GM12892 (cell line): ENCODE measurements around the gene IQCE.

Experiments
- DNase-seq: peaks from one replicate; pipeline ENCODE4 v3.0.0; 2011; ENCODE audit not compliant: insufficient read length
- FAIRE-seq: peaks from 2 replicates; lab custom pipeline; 2011; peaks lifted over from hg19 to GRCh38; lab: Jason Lieb, UNC
- POLR2A ChIP-seq: IDR thresholded peaks from 2 replicates; pipeline ENCODE4 v1.6.1; 2011; ENCODE audit warnings: low read depth, low read length, control low read depth
- POLR2AphosphoS5 ChIP-seq: IDR thresholded peaks from 2 replicates; pipeline ENCODE4 v1.6.1; 2011; ENCODE audit warnings: low read depth, low read length, control low read depth
- TAF1 ChIP-seq: IDR thresholded peaks from 2 replicates; pipeline ENCODE4 v1.6.1; 2011; ENCODE audit warnings: low read depth, mild to moderate bottlenecking, control low read depth, low read length, borderline replicate concordance

IQCE gene

DNA sequence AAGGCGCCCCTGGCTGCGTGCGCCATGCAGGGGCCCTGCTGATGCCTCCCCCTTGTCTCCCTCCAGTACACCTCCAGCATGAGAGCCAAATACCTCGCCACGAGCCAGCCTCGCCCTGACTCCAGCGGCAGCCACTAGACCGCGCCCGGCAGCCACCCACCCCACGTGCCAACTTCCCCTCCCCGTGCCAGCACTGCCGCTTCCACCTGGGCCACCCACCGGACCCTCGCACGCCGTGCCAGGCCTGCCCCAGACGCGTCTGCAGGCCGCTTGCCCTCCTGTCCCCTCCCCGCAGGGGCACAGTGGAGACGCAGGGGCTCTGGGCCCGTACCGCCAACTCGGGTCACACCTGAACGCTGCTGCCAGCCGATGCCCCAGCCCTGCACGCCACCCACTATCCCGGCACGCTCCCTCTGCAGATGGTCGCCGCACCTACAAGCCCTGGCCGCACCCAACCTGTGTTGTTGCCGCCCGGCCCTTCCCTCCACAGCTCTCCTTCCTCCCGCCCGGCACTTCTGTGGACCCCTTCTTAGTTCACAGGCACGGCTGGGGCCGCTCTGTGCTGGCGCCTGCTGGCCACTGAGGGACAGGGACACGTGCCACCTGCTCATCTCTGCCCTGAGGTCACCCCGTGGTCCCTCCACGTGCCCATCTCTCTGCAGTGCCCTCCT, 103.0 kb downstream of the IQCE start:
- FAIRE-seq (no peak), DNase-seq (no peak)
- no peak for TF ChIP-seq TAF1
- TF ChIP-seq POLR2A = no peak
- no peak for TF ChIP-seq POLR2AphosphoS5

DNA sequence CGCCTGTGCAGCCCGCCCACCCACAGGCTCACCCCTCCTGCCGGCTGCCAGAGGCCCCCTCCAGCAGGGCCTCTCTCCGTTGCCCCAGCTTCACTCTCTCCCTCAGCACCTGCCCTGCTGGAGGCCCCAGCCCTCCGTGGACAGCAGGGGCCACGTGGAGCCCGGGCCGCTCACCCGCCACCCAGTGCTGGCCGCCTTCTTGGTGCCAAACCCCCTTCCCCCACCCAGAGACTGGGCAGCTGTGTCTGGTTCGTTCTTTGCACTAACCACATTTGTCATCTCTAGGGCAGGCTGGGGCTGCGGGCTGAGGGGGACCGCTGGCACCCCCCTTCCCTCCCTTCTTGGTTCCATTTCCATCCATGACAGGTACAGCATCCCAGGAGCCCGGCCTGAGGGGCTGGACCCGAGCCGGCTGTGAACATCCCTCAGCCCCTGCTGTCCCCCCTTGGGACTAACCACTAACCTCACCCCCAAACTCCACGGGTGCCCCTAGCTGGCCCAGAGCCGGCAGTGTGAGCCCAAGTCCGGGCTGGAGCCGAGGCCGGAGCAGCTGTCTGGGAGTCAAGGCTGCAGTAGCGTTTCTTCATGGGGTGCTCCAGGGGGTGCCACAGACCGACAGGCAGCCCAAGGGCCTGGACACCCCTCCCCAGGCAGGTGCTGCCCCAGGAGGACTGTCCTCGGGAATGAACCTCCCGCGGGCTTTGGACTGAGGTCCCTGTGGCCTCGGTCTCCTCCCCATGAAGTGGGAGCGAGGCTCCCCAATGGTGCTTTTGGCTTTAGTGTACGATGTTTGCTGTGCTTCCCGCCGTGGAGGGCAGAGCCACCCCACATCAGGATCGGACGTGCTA, 103.7 kb downstream of the IQCE start:
- TF ChIP-seq TAF1 (no peak), POLR2AphosphoS5 (no peak), POLR2A (no peak)
- no peak for FAIRE-seq
- no peak for DNase-seq

DNA sequence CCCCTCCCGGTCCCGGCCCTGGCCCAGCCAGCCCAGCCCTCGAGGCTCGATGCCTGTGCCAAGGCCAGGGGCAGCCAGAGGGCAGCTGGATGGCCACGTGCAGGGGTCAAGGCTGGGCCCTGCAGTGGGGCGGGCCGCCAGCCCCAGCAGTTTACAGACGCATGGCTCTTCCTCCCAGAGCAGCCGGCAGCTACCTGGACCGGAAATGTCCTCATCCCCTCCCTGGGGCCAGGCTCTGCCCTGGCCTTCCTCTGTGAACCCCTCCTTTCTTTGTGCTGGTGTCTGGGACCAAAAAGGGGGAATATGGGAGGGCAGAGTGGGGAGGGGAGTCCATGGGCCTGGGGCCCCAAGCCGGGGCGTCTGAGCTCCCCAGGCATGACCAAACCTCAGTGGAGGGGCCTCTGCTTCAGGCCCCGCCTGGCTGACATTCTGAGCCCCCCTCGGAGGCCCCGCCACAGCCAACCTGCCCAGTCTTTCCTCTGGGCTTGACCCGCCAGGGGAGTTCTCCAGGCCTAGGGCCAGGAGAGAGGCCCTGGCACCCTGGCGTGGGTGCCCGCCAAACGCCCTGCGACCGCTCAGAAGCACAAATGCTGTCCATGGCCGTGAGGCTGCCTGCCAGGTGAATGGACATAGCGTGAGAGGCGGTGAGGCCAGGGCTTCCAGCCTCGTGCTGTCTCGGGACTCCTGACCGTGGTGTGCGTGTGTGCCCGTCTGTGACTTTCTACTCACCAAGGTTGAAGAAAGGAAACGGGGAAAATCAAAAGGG, 104.5 kb downstream of the IQCE start:
- FAIRE-seq (no peak), DNase-seq (no peak)
- TF ChIP-seq POLR2A (no peak), POLR2AphosphoS5 (no peak), TAF1 (no peak)

DNA sequence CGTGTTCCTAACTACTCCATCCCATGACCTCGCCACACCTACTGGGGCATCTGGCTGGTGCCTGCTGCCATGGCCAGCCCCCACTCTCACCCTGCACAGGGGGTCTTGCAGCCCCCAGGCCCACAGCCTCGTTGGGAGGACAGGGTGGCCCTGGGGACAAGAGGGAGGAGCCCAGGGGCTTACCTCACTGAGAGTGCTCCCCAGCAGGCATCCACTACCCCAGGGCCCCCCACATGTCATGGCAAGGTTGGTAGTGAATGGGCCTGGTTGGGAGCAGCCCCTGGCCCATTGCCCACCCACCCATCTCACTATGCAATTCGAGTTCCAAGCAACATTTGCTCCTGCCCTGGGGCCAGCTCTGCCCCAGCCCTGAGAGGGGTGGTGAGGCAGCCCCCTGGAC, 105.2 kb downstream of the IQCE start:
- TF ChIP-seq POLR2A (no peak), POLR2AphosphoS5 (no peak), TAF1 (no peak)
- FAIRE-seq (no peak), DNase-seq (no peak)
